KMS-11 (cell line): ENCODE results near the gene ZNF593.

Experiments
- H2AFZ ChIP-seq: fragments of 200-600 bp; sonication (generic); 2 replicates; pipeline ENCODE4 v1.6.1; 2016; ENCODE audit warnings: antibody characterized with exemption, mixed run types, low read depth
- H3K27ac ChIP-seq: fragments of 200-600 bp; sonication (generic); 2 replicates; pipeline ENCODE4 v1.6.1; 2016; ENCODE audit warnings: mild to moderate bottlenecking, mixed run types
- H3K27me3 ChIP-seq: fragments of 200-600 bp; sonication (generic); 2 replicates; pipeline ENCODE4 v1.6.1; 2017; ENCODE audit warnings: mild to moderate bottlenecking, low read depth, mixed run types, moderate library complexity; ENCODE audit not compliant: insufficient read depth
- H3K36me3 ChIP-seq: fragments of 200-600 bp; sonication (generic); 2 replicates; pipeline ENCODE4 v1.6.1; 2017; ENCODE audit warnings: mild to moderate bottlenecking, mixed run types; ENCODE audit not compliant: insufficient read depth
- H3K4me1 ChIP-seq: fragments of 200-600 bp; sonication (generic); 2 replicates; pipeline ENCODE4 v1.6.1; 2016; ENCODE audit warnings: mild to moderate bottlenecking, low read depth, mixed run types; ENCODE audit not compliant: poor library complexity, severe bottlenecking
- H3K4me2 ChIP-seq: fragments of 200-600 bp; sonication (generic); 2 replicates; pipeline ENCODE4 v1.7.0; 2016; ENCODE audit warnings: mild to moderate bottlenecking, mixed run types
- H3K4me3 ChIP-seq: fragments of 200-600 bp; sonication (generic); IDR thresholded peaks from 2 replicates; pipeline ENCODE4 v1.6.1; 2017; ENCODE audit warnings: low read depth, low read length, mixed read lengths; ENCODE audit not compliant: insufficient read depth
- H3K79me2 ChIP-seq: fragments of 200-600 bp; sonication (generic); 2 replicates; pipeline ENCODE4 v1.6.1; 2016; ENCODE audit warnings: low read depth, mixed run types; ENCODE audit not compliant: insufficient read depth
- H3K9ac ChIP-seq: fragments of 200-600 bp; sonication (generic); 2 replicates; pipeline ENCODE4 v1.6.1; 2016; ENCODE audit warnings: mild to moderate bottlenecking, mixed run types
- H4K20me1 ChIP-seq: fragments of 200-600 bp; sonication (generic); 2 replicates; pipeline ENCODE4 v1.6.1; 2016; ENCODE audit warnings: mild to moderate bottlenecking, mixed run types; ENCODE audit not compliant: insufficient read depth
- CTCF ChIP-seq: fragments of 200-600 bp; sonication (generic); conservative IDR thresholded peaks from 2 replicates; pipeline ENCODE4 v1.6.1; 2017; ENCODE audit warnings: low read depth, mild to moderate bottlenecking, antibody characterized with exemption, low read length, moderate library complexity, mixed read lengths

Gene ZNF593

DNA sequence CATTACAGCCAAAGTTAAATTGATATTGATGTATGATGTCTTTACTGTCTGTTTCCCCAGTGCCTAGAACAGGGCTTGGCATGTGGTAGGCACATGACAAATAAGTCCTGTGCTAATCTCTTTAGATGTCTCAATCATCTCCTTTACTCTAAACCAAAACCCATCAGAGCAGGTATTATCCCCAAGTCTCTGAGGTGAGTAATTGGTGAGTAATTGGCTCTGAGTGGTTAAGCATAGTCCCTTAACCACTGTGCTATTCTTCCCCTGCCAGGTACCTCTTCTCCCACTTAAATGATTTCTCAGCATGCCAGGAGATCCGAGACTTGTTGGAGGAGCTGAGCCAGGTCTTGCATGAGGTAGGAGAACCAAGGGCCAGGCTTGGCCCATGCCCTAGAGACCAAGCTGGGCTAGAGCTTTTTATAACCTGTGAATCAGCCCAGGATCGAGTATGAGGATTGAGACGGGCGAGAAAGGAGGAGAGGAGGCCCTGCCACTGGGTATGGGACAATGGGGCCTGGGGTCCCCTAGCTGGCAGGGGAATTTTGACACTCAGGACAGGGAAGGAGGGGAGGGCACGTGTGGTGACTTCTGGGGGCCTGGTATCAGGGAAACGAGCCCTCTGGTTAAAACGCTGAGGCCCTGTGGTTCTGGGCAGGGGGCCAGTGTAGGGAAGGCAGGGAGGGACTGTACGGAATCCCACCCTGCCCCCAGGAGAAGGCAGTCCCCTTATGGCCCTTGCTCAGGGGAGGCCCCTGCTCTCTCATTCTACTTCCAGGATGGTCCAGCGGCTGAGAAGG lies 12.1 kb downstream of the ZNF593 start:
- H3K9ac ChIP-seq = no peak overlapping the region
- no peak for TF ChIP-seq CTCF

DNA sequence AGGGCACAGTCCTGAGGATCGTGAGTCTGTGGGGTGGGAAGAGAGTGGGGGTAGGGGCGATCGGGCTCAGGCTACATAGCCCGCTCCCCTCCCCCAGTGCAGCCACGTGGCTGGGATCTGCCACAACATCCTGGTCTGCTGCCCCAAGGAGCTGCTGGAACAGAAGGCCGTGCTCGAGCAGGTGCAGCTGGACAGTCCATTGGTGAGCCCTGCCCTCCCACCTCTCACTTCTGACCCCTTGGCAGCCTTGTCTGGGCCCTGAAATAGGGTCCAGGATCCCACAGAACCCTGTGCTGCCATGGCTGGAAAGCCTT lies 12.6 kb downstream of the ZNF593 start:
- no peak for TF ChIP-seq CTCF
- no peak overlapping the region for H3K4me3 ChIP-seq
- H3K27me3 ChIP-seq = no peaks in the 10 kb centered on the region
- H3K36me3 ChIP-seq = no peaks in the 10 kb centered on the region
- no peak overlapping the region for H3K9ac ChIP-seq
- H3K27ac ChIP-seq = no peak overlapping the region
- no peak overlapping the region for H2AFZ ChIP-seq
- peaks cover 12% of the 10 kb centered on the region for H3K4me1 ChIP-seq
- no peaks in the 10 kb centered on the region for H3K79me2 ChIP-seq
- H3K4me2 ChIP-seq = no peak overlapping the region
- no peaks in the 10 kb centered on the region for H4K20me1 ChIP-seq

More for the DNA sequence above, 12.1 kb downstream of the ZNF593 start:
- Histone ChIP-seq H3K27me3 (no peaks in the 10 kb centered on the region), H2AFZ (no peak overlapping the region), H3K4me3 (no peak overlapping the region), H3K4me2 (no peak overlapping the region), H3K79me2 (no peaks in the 10 kb centered on the region), H3K4me1 (peaks cover 12% of the 10 kb centered on the region), H3K27ac (no peak overlapping the region), H4K20me1 (no peaks in the 10 kb centered on the region), H3K36me3 (no peaks in the 10 kb centered on the region)

DNA sequence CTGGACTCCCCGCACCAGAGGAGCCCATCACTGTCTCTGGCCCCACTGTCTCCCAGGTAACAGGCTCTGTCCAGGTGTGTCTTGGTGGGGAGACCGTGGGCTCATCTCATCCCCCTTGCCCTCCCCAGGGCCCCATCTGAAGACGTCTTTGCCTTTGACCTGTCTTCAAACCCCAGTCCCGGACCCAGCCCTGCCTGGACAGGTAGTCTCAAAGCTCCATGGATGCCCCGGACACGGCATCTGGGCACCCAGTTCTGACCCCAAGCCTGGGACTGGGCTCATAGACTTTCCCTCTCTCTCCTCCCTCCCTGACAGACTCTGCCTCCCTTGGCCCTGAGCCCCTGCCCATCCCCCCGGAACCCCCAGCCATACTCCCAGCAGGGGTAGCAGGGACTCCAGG lies 14.4 kb downstream of the ZNF593 start:
- no peaks in the 10 kb centered on the region for H3K36me3 ChIP-seq

DNA sequence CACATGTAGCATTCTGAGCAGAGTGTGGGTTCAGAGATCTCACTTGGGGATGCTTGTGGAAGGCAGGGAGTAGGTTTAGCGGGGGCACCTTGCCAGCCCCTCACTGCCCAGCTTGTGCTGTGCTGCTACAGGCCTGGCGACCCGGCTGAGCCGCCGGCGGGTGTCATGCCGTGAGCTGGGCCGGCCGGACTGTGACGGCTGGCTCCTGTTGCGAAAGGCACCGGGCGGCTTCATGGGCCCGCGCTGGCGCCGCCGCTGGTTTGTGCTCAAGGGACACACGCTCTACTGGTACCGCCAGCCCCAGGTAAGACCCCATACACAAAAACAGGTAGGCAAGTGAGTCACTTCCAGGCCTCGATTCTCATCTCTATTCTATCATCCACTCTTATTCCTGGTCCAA lies 15.2 kb downstream of the ZNF593 start:
- Histone ChIP-seq H2AFZ (no peak overlapping the region), H3K4me2 (no peak overlapping the region), H3K9ac (no peak overlapping the region), H3K79me2 (no peaks in the 10 kb centered on the region), H3K4me3 (no peak overlapping the region), H3K4me1 (peaks cover 6% of the 10 kb centered on the region), H3K27me3 (no peaks in the 10 kb centered on the region), H4K20me1 (no peaks in the 10 kb centered on the region), H3K27ac (no peak overlapping the region), H3K36me3 (no peaks in the 10 kb centered on the region)
- TF ChIP-seq CTCF = no peak

More for the DNA sequence above, 14.4 kb downstream of the ZNF593 start:
- Histone ChIP-seq H3K27me3 (no peaks in the 10 kb centered on the region), H3K79me2 (no peaks in the 10 kb centered on the region), H3K27ac (no peak overlapping the region), H3K4me3 (no peak overlapping the region), H3K4me2 (no peak overlapping the region), H3K4me1 (peaks cover 12% of the 10 kb centered on the region), H4K20me1 (no peaks in the 10 kb centered on the region), H2AFZ (no peak overlapping the region), H3K9ac (no peak overlapping the region)
- no peak for TF ChIP-seq CTCF
